ENCODE results near the gene BCL11A. TPM values are rescaled to one million over a fixed set of nuclear protein-coding genes. Genes with fewer than 3 reads are reported as not detected.

BCL11A gene
- total RNA-seq, 1 donor from 2014 or later = 142 TPM

DNA sequence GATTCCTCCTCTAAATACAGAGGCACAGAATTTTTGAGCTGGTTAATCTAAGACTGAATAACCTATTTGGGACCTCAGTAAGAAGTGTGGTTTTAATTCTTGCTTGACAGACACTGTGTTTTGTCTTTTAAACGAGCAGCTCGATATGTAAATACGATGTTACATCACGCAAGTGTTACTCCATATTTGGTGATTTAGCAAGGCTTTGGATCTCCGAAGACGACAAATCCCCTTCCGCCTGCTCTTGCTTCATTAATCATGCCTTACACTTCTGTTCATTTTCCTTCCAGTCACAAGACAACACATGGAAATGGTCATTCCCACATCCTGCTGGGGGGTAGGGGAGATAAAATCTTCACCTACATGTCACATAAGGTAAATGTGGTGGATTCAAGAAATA lies 9.4 kb downstream of the BCL11A start:
- no peak overlapping the region for H3K4me3 Mint-ChIP-seq

GRCh38 chr2:60541056-60541651 lies 12.3 kb downstream of the BCL11A start:
- H3K27me3 Mint-ChIP-seq (ENCODE audit: low read depth) = no peaks in the 10 kb centered on the region
- TF ChIP-seq, protein P1, sequence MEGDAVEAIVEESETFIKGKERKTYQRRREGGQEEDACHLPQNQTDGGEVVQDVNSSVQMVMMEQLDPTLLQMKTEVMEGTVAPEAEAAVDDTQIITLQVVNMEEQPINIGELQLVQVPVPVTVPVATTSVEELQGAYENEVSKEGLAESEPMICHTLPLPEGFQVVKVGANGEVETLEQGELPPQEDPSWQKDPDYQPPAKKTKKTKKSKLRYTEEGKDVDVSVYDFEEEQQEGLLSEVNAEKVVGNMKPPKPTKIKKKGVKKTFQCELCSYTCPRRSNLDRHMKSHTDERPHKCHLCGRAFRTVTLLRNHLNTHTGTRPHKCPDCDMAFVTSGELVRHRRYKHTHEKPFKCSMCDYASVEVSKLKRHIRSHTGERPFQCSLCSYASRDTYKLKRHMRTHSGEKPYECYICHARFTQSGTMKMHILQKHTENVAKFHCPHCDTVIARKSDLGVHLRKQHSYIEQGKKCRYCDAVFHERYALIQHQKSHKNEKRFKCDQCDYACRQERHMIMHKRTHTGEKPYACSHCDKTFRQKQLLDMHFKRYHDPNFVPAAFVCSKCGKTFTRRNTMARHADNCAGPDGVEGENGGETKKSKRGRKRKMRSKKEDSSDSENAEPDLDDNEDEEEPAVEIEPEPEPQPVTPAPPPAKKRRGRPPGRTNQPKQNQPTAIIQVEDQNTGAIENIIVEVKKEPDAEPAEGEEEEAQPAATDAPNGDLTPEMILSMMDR (IDR thresholded peaks at IDR 0.05; ENCODE audit: unreplicated experiment) = no peak
- peaks cover 7% of the 10 kb centered on the region for H3K36me3 Mint-ChIP-seq
- no peak for DNase-seq (ENCODE audit: low spot score in 2 of 2, unreplicated experiment in 2 of 2)
- no peaks in the 10 kb centered on the region for H3K9me3 Mint-ChIP-seq
- H3K27ac Mint-ChIP-seq = peak overlapping the region; percentile 21
- no peak overlapping the region for H3K4me3 Mint-ChIP-seq
- peaks cover 84% of the 10 kb centered on the region for H3K4me1 Mint-ChIP-seq

More for the DNA sequence above, 9.4 kb downstream of the BCL11A start:
- TF ChIP-seq, protein P1 (IDR thresholded peaks at IDR 0.05; ENCODE audit: unreplicated experiment) = no peak
- peak overlapping the region; percentile 76 for H3K27ac Mint-ChIP-seq
- no peak for DNase-seq (ENCODE audit: low spot score in 2 of 2, unreplicated experiment in 2 of 2)
- no peaks in the 10 kb centered on the region for H3K27me3 Mint-ChIP-seq (ENCODE audit: low read depth)
- H3K36me3 Mint-ChIP-seq = peaks cover 7% of the 10 kb centered on the region
- H3K4me1 Mint-ChIP-seq = peaks cover 85% of the 10 kb centered on the region
- H3K9me3 Mint-ChIP-seq = no peaks in the 10 kb centered on the region

DNA sequence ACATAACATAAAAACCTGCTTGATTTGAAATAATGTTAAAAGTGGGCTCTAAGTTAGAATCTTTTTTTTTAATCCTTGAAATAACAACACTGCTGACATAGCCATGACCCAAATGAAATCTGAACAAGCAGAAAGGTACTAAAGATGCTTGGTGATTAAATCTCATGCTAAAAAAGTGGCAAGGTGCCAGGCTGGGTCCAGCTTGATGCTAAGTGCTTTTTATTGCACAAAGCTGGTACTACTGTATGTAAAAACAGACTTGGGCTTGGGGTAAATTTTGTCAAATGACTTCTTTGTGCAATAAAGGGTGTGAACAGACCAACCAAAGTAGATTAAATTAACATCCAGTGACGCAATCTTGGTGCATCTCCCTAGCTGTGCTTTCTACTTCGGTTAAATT lies 13.4 kb downstream of the BCL11A start:
- no peaks in the 10 kb centered on the region for H3K27me3 Mint-ChIP-seq (ENCODE audit: low read depth)
- TF ChIP-seq, protein P1 (IDR thresholded peaks at IDR 0.05; ENCODE audit: unreplicated experiment) = no peak
- no peak for DNase-seq (ENCODE audit: low spot score in 2 of 2, unreplicated experiment in 2 of 2)
- no peaks in the 10 kb centered on the region for H3K9me3 Mint-ChIP-seq
- no peak overlapping the region for H3K4me3 Mint-ChIP-seq
- peaks cover 84% of the 10 kb centered on the region for H3K4me1 Mint-ChIP-seq
- peaks cover 7% of the 10 kb centered on the region for H3K36me3 Mint-ChIP-seq
- no peak overlapping the region for H3K27ac Mint-ChIP-seq

DNA sequence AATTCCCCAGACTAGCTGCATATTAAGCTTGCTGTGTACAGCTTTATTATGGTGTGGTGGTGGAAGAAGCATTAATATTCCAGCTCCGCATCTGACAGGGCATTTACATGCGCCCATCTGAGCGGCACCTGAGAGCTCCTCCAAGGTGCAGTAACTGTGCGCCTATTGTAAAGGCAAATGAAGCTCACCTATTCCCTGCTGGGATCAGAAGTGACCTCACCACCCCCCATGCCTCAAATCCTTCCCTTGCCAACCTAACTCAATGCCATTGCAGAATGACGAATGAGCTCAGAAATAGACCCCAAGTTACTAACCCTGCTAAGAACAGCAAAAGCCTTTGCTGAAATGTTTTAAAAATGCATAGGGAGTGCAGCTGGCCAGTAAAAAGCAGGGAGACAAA lies 14.3 kb downstream of the BCL11A start:
- peaks cover 2% of the 10 kb centered on the region for H3K36me3 Mint-ChIP-seq
- no peak for DNase-seq (ENCODE audit: low spot score in 2 of 2, unreplicated experiment in 2 of 2)
- H3K4me3 Mint-ChIP-seq = no peak overlapping the region
- TF ChIP-seq, protein P1 (IDR thresholded peaks at IDR 0.05; ENCODE audit: unreplicated experiment) = no peak
- no peaks in the 10 kb centered on the region for H3K27me3 Mint-ChIP-seq (ENCODE audit: low read depth)
- H3K27ac Mint-ChIP-seq = peak overlapping the region; percentile 62
- peaks cover 84% of the 10 kb centered on the region for H3K4me1 Mint-ChIP-seq
- no peaks in the 10 kb centered on the region for H3K9me3 Mint-ChIP-seq

- Mint-ChIP-seq H3K4me3 (no peak overlapping the region), H3K4me1 (peaks cover 88% of the 10 kb centered on the region), H3K27me3 (ENCODE audit: low read depth) (no peaks in the 10 kb centered on the region), H3K9me3 (no peaks in the 10 kb centered on the region), H3K27ac (peak overlapping the region; percentile 96), H3K36me3 (no peaks in the 10 kb centered on the region)
- TF ChIP-seq, protein P1 (IDR thresholded peaks at IDR 0.05; ENCODE audit: unreplicated experiment) = no peak
- DNase-seq (ENCODE audit: low spot score in 2 of 2, unreplicated experiment in 2 of 2) = no peak
Observed at GRCh38 chr2:60538101-60538500, 15.4 kb downstream of the BCL11A start.
